GM19240 (cell line): ENCODE data around the gene UACA.
"Not testable (repeated sequence)": the region's sequence is repeated elsewhere in the genome, so short reads cannot be mapped to it uniquely, and the experiment has no call there.

Experiments used
- DNase-seq: peaks from one replicate; pipeline ENCODE4 v3.0.0; 2011; ENCODE audit warnings: low spot score; ENCODE audit not compliant: insufficient read length

The UACA gene

DNA sequence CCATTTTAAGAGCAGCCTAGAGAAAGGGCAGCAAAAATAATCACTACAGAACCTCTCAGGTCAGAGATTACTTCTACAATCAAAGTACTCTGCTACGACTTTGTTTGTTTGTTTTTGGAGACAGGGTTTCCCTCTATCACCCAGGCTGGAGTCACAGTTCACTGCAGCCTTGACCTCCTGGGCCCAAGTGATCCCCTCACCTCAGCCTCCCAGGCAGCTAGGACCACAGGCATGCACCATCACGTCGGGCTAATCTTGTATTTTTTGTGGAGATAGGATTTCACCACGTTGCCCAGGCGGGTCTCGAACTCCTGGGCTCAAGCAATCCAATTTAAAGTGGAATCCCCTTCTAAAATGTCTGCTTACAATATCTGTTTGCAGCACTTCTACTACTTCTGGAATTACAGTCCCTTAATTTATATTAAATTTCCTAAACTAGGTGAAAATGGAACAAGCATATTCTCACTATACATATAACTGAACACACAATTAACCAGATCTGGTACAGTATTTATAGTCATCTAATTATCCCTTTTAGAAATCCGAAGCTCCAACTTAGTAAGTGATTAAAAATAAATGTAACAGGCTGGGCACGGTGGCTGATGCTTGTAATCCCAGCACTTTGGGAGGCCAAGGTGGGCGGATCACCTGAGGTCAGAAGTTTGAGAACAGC, 4.4 kb downstream of the UACA start:
- no peak for DNase-seq

DNA sequence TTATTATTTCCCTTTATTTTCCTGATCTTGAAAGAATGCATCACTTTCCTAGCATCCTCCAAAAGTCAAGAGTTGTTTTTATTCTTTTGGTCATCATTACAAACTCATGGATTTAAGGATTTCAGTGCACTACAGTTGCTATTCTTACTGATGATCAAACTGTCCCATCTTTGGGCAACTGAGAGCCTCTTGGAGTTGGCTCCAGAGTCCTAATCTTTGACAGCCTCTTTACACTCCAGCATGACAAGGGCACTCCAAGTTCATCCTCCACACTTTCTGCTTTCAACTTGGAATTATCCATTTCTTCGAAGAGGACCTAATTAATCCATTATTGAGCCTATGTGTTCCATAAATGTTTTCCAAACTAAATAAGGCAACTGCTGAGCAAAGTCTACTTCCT, 5.7 kb downstream of the UACA start:
- DNase-seq: no peak

DNA sequence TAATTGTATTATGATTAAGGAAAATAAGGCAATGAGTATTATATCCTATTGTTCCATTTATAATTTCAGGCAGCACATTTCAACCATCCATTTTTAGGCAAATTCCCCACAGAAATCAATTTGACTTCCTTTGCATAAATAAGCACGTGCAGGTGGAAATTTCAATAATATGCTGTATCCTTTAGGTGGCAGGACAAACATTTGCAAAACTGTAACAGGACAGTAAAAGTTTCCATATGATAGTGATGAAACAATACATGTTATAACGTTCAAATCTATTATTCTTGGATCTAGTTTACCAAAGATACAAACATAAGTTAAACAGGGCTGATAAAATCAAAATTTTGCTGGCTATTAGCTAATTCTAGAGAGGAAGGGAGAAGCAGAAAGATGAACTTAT, 8.5 kb downstream of the UACA start:
- no peak for DNase-seq

DNA sequence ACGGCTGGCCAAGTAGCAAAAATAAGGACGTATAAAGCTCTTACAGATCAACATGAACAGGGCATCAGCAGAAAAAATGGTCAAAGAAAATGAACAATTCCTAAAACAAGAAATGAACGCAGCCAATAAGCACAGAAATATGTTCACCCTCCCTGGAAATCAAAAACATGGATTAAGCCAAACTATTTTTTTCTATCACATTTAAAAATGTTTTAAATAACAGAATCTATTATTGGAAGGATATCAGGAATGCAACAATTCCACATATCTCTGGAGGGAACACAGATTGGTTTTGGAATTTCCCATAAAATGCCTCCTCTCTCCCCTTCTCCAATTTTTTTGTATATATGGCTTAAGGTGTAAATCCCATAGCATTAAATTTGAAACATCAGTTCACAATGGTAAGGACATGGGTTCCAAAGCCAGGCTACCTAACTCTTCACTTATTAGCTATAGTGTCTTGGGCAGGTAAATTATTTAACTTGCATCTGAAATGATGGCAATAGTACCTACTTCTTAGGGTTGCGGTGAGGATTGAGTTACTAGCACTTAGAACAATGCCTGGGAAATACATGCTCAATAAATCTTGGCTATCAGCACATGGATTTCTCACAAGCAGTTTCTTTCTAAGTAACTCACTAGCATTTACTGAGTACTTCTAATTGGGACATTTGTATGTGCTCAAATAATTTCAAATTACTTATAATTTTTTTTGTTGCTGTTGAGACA, 10.1 kb downstream of the UACA start:
- no peak for DNase-seq

DNA sequence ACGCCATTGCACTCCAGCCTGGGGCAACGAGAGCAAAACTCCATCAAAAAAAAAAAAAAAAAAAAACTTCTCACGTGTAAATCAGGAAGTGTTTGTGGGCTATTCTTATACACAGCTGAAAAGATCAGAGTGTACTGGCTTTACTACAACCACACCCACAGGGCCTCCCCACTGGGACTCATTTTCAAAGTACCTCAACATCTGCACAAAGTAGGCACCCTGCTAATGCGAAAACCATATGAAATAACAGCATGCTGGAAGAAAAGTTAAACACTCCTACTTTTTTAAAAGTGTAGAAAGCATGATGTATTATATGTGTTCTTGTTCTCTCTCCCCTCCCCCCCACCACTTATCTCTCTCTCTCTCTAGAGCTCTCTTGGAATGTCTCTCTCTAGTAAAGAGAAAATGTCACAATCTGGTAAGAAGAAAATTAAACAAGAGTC, 11.1 kb downstream of the UACA start:
- no peak for DNase-seq

DNA sequence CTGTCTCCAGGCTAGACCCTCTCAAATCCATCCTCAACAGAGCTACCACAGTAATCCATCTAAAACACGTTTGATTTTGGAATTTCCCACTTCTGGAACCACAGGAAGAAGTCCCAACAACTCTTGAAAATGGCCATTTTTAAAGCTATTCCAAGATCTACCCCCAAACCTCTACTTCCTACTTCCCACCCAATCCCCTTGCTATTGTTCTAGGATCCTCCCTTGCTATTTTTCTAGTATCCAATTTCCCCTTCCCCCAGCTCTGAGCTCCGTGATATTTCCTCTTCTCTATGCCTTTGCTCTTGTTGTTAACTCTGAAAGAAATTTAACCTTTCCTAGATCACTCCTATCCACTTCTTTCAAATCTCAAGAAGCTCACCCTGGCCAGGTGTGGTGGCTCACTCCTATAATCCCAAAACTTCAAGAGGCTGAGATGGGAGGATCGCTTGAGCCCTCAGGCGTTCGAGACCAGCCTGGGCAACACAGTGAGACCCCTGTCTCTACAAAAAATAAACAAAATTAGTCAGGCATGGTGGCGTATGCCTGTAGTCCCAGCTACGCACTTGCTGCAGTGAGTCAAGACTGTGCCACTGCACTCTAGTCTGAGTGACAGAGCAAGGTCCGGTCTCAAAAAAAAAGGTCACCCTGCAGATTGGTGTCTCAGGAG, 13.0 kb downstream of the UACA start:
- no peak for DNase-seq

DNA sequence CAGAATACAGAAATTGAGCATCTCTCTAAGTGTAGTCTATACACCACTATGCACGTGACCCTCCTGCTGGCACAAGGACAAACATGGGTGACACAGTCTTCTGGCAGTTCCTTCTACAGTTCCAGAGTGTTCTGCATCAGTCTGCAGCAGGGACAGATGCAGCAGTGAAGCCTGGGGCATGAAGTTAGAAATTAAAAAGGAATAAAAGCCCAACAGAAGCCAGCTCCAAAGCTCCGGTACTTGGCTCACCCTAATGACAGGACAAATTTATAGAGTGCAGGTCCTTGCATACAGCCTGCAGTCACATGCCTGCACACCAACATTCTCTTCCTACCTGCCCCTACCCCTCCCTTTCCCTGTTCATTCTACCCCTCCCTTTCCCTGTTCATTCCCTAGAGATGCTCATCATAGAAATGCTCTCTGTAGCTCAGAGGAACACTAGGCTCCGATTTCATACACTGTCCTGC, 15.0 kb downstream of the UACA start:
- DNase-seq: no peak

DNA sequence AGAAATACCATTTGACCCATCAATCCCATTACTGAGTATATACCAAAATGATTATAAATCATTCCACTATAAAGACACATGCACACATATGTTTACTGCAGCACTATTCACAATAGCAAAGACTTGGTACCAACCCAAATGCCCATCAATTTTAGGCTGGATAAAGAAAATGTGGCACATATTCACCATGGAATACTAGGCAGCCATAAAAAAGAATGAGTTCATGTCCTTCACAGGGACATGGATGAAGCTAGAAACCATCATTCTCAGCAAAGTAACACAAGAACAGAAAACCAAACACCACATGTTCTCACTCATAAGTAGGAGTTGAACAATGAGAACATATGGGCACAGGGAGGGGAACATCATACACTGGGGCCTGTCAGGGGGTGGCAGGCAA, 16.8 kb downstream of the UACA start:
- DNase-seq: not testable (repeated sequence)

DNA sequence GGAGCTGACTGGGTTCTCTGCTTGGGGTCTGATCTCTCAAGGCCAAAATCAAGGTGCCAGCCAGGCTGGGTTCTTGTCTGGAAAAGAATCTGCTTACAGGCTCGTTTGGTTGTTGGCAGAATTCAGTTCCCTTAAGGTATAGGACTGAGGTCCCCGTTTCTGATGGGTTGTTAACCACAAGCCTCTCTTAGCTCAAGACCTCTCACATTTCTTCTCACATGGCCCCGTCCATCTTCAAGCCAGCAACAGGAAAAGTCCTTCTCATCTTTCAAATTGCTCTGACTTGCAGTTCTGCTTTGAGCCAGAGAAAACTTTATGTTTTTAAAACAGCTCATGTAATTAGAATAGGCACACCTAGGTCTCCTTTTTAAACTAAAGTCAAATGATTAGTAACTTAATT, 20.4 kb downstream of the UACA start:
- DNase-seq: no peak

DNA sequence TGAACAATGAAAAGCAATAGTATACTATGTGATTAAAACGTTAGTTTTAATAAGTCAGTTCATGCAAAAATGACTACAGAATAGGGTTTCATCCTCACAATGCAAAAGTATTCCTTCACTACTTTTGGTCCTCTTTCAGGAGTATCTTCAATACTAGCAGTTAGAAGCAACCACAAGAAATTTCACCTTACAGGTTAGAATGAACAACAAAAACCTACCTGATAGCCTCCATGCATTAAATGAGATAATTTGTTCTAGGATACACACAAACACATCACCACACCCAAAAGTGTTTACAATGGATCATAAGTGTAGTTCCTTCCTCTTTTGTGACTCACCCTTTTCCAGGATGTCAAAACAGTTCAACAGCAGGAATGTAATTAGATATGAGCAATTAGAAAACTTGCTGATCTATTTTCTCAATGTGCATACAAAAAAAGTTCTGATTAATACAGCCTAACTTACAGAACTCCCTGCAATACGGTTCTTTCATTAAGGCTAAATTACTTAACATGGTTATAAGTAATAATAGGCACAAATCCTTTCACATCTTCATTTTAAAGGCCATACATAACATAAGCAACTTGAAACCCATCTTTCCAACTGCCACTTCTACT, 21.6 kb downstream of the UACA start:
- no peak for DNase-seq

DNA sequence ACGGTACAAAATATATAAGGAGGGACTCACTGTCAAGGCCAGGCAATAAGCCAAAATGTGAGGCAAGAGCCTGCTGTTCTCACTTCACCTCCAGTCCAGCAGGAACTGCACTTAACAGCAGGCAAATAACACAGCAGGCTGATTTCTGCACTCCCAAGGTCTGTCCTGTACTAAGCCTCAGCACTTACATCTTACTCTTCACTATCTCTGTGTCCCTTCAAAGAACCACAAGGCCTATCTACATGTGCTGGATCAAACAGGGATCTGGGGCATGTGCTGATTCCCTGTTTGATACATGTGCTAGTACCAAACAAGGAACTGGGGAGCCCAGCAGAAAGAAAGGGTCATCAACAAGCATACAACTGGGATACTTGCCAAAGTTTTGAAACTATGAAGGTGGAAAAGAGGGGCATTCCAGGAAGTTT, 22.2 kb downstream of the UACA start:
- no peak for DNase-seq

DNA sequence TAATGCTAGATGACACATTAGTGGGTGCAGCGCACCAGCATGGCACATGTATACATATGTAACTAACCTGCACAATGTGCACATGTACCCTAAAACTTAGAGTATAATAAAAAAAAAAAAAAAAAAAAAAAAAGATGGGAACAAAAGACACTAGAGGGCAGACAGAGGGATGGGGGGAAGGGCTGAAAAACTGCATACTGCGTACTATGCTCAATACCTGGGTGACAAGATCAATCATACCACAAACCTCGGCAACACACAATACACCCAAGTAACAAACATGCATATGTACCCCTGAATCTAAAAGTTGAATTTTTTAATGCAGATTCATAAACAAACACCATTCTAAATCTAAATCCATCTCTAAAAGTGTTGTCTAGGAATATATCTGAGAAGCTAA, 28.3 kb downstream of the UACA start:
- DNase-seq: not testable (repeated sequence)

DNA sequence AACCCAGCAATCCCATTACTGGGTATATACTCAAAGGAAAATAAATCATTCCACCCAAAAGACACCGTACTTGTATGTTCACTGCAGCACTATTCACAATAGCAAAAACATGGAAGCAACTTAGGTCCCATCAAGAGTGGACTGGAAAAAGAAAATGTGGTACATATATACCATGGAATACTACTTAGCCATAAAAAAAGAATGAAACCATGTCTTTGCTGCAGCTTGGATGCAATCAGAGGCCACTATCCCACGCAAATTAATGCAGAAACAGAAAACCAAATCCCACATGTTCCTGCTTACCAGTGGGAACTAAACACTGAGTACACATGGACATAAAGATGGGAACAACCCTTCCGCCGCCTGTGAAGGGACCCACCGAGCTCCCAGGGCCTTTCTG, 34.2 kb downstream of the UACA start:
- no peak for DNase-seq

DNA sequence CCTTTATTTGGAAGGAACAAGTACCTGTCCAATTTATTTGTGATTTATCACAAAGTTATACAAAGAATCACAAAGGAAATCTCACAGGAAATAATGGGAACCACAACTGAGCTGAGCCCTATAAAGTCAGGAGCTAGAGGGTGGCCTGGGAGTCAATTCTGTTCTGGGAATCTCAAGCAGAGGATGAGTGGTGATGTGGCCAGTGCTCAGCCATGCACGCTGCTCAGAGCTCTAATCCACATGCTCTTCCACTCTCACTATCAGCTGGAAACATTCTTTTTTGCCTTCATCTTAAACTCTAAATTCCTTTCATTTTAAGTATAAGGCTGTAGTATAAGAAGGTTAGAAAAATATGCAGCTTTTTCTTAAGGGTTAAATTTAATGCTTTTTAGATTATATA, 36.6 kb downstream of the UACA start:
- DNase-seq: no peak

DNA sequence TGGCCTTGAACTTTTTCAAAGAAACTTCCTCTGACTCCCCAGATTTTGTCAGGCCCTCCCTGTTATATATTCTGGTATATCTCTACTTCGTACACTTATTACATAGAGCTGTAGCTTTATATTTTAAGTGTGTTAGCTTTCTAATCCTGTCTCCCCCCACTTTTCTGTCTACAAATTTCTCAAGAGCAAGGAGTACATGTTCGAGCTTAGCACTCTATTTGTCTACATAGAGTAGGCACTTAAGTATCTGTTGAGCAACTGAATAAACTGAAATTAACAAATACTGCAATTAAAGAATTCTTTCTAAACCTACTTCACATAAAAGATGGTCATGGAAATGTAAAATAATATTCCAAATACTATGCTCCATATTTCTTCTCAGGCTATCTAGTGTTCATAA, 39.4 kb downstream of the UACA start:
- DNase-seq: no peak

DNA sequence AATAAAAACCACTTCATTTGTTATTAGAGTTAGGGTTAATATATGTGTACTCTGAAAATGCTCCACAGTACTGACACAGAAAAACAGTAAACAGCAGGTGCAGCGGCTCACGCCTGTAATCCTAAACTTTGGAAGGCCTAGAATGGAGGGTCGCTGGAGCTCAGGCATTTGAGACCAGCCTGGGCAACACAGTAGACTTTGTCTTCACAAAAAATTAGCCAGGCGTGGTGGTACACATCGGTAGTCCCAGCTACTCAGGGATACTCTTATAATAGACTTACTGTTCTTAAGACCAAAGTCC, 40.3 kb downstream of the UACA start:
- no peak for DNase-seq

DNA sequence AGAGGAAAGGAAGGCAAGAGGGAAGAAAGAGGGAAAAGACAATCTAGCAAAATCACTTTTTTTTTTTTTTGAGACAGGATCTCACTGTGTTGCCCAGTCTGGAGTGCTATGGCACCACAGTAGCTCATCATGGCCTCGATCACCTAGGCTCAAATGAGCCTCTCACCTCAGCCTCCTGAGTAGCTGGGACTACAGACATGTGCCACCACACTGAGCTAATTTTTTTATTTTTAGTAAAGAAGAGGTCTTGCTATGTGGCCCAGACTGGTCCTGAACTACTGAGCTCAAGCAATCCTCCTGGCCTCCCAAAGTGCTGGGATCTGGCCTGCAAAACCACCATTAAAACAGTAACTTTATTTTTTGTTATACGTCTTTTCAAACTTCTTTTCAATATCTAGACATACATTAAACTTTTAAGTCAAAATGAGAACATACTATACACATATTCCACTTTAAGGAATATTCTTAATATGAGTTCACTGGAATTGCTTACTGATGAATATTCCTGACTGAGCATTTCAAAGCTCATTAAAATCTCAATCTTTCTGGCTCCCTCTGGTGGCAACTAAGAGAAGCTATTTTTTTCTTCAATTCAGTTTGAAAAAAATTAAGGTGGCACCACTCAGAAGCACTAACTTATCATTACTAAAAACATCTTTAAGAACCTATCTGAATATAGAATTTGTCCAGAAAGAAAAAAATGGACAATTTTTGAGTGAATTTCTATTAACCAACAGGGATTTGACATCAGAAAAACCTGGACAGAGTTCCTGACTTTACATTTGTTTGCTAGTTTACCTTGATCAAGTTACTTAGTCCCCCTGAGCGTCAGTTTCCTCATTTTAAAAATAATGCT, 40.9 kb downstream of the UACA start:
- peak; percentile 6 for DNase-seq

DNA sequence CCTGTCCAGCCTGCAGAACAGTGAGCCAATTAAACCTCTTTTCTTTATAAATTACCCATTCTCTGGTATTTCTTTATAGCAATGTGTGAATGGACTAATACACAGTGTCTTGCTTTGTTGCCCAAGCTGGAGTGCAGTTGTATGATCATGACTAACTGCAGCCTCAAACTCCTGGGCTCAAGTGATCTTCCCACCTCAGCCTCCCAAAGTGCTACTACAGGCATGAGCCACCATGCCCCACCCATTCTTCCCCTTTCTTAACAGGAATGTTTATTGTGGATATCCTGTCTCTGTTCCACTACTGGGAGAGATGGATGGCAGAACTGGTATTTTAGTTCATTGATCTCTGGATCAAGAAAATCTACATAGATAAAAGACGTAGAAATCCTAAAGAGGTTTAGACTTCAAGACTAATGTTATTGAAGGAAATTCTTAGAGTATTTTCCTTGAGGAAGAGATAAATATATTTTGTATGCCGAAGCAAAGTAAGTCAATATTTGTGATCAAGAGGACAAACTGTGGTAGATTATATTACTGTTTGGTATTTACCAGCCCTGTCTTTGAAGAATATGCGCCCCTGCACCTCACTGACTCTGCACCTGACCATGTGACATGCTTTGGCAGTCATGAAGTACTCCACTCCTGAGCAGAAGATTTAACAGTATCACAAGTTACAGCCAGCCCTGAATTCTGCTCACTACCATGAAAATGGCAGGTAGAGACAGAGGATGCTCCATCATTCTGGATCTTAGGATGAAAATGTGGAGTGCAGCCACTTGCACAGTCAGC, 42.9 kb downstream of the UACA start:
- DNase-seq: no peak

DNA sequence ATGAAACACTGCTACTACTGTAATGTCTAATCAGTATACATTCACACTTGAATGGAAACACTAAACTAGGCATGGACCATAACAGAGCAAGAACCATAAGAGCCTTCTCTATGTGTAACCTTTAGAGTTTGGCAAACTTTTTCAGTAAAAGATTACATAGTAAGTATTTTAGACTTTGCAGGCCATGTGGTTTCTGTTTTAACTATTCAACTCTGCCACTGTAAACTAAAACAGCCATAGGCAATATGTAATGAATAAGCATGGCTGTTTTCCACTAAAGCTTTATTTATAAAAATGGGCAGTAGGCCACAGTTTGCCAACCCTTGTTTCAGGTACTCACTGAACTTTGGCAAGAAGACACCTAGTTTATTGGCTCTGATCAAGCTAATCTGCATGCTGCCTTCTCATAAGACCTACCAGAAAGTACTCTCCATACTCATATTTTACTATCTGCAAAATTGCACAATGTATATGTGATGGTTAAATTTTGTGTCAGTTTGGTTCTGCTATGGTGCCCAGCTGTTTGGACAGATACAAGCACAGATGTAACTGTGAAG, 46.0 kb downstream of the UACA start:
- no peak for DNase-seq

DNA sequence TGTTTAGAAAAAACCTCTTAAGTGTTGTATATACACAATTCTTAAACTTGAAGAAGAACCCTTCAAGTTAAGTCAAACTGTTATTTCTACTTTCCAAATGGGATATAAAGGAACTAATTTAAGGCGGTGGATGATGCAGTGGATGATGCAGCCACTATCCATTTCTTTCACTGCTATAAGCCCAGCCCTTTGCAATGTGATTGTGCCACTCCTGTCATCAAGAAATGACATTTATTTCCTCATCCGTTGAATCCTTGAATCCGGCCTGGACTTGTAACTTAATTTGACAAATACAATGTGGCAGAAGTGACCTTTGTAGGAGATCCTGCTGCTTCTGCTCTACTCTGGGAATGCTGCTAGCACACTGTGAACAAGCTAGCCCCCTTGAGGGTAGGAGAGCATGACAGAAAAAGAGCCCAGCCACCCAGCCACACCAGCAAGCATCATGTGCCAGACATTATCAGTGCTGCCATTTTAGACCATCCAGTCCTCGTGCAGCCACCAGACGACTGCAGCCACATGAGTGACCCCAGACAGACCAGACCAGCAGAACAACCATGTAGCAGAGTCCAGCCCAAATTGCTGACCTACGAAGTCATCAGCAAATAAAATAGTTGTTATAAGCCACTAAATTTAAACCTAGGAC, 47.4 kb downstream of the UACA start:
- no peak for DNase-seq
